ENCODE data around the gene ARID5A.

DNA sequence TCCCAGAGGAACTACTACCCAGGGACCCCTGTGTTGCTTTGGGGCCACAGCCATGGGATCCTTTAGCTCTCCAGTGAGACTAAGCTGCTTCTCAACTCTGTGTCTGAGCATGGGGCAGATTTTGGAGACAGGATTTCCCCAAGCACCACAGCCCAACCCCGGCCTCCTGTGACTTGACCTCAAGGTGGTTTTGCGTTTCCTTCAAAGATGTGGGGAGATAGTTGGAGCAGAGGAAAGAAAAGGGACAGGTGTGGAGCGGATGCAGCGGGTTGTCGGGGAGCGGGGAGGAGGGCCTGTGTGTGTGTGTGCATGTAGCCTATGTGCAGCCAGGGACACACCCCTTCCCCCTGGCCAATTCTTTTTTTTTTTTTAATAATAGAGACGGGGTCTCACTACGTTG is 10.2 kb downstream of the ARID5A start:
- no peak for TF ChIP-seq CTCF (IDR thresholded peaks at IDR 0.05 in 2 of 3, conservative IDR thresholded peaks at IDR 0.05 in 1 of 3; ENCODE audit: insufficient read depth in 2 of 3, low read depth in 1 of 3, low read length in 3 of 3)
- no peak for TF ChIP-seq POLR2AphosphoS5 (IDR thresholded peaks at IDR 0.05; ENCODE audit: control insufficient read depth, insufficient read depth, low read depth, low read length)
- no peak for TF ChIP-seq TFAP4 (CRISPR knock-in tag; IDR thresholded peaks at IDR 0.05; ENCODE audit: borderline replicate concordance)
- TF ChIP-seq ZNF24 (IDR thresholded peaks at IDR 0.05) = no peak
- no peak for TF ChIP-seq BMI1 (IDR thresholded peaks at IDR 0.05; ENCODE audit: low read length)
- no peak for TF ChIP-seq JUN (IDR thresholded peaks at IDR 0.05; ENCODE audit: borderline replicate concordance, low read depth, low read length)
- no peak for TF ChIP-seq JUN (CRISPR knock-in tag; IDR thresholded peaks at IDR 0.05; ENCODE audit: borderline replicate concordance)
